GM19468 (cell line): ENCODE results near the gene OR6K2.

Experiments used
- ATAC-seq: cut with Tn5 transposase; IDR thresholded peaks from one replicate; pipeline ENCODE4 v1.9.1; 2021; ENCODE audit warnings: mild to moderate bottlenecking, moderate library complexity, moderate number of reproducible peaks; ENCODE audit not compliant: unreplicated experiment; ENCODE audit errors: extremely low read depth

Gene OR6K2

DNA sequence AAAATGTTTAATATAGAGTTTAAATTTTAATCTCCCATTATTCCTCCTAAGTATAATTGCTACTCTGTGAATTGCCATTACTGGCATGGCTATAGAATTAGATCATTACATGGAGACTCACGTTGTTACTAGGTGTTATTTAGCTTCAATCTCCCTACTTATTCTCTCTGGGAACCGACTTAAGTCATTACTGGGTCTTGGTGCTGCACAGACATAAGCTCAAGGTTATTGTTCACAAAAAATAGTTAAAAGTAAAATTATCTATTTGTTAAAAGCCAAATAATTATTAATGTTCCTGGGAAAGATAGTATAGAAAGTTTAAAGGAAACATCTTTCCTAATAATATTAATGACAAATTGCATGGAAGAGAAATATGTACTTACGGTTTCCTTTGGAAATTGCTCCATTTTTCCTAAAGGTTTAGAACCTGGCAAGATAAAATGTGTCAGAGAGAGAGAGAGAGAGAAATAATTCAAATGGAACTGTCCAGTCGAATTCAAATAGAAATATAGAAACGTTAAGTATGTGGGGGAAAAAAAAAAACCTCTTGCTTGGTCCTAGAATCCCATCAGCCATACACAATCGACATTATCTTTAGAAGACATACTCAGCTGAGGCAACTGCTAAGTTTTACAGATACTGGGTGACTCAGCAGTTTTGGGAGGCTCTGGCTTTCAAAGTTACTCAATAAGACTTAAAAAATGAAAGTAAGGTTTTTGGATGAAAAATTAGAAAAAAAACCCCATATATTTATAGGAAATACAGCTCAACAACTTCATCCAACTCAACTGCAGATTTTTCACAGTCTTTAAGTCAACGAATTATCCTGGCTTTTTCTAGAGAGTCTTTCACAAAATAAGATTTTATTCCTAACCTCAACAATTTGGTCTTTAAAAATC, 14.1 kb downstream of the OR6K2 start, which contains the start of gene SPTA1:
SPTA1 (minus strand) TSS at position 605 of the 899 bp plus-strand sequence; CDS start at position 407, 198 bp downstream.
- ATAC-seq, result no peak

DNA sequence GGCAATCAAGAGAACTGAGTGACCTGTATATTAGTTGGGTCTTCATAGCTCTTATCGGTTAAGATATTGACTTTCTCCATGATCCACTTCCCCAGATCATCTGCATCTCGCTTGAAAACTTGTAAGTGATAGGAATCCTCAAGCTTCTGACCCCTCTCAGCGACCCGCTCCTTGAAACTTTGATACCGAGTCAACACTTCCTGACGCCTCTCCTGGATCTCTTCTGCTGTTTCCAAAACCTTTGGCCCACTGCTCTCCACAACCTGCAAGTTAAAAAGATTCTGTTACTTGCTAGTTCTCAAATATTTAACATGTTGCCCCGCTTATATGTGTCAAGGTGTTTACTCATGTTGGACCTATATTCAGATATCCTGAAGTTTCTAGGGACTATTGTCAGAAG, 15.4 kb downstream of the OR6K2 start:
- ATAC-seq, result no peak

DNA sequence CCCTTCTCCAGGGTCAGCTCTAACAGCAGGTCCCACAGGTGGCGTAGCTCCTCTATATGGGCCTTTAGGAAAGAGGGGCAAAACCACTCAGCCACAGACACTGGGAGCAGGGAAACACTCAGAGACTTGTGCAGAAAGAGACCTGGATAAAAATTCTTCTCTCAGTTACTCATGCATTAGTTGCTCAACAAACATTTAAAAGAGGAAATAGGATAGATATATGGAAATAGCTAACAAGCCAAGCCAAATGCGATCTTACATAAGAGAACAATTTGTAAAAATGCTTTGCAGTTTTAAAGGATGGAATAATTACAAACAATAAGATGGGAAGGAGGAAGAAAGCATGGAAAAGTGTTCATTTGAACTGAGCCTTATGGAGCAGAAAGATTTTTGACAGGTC, 18.8 kb downstream of the OR6K2 start:
- ATAC-seq, result no peak

DNA sequence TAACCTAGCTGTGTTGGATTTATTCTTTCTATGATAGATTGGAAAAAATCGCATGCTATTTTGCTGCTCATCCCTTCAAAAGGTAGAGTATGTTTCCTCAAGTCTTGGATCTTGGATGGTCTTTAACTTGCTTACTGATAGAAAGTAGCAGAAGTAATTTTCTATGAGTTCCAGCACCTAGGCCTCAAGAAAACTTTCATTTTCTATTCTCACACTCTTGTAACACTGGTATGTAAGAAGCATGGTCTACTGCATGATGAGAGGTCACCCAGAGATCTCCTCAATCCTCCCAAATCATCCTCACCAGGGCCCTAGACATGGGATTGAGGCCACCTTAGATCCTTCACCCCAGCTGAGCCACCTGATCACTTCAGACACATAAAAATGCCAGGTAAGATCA, 21.2 kb downstream of the OR6K2 start:
- ATAC-seq, result no peak

DNA sequence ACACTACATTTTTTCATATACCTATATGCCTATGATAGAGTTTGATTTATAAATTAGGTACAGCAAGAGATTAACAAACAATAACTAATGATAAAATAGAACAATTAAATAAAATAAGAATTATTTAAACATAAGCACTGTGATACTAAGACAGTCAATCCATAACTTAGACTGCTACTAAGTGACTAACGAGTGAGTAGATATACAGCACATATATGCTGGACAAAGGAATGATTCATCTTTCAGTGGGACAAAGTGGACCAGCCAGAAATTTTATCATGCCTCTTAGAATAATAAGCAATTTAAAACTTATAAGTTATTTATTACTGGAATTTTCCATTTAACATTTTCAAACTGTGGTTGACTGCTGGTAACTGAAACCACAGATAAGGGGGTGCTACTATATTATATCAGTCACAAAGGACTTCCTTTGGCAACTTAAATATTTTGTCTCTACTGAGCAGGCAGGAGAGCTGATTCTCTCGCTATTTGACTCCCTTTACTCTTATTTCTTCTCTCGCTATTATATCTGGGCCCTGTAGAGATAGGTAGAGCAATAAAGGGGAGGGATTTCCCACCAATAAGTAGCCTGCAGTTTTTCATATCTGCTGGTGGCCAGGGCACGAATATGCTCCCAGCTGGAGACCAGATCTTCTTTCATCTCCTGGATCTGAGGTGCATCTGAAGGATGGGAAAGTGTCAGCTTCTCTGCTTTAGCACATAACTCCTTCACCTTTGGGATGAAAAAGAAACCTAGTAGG, 24.7 kb downstream of the OR6K2 start:
- no peak for ATAC-seq

DNA sequence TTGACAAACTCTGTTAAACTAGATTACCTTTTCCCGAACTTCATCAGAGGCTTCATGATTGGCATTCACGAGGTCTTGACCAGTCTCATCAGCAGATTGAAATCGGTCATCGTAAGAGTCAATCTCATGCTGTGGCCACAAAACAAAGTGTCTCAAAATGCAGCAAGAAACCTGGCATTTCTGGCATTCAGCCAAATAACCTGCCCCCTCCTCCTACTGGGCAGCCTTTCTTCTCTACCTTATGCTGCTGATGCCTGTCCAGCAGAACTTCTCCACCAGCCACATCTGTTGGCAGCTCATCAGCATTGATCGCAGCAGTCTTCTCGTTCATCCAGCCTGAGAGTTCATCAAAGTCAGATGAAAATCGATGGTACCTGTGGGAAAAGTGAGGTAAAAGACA, 26.1 kb downstream of the OR6K2 start:
- ATAC-seq, result no peak

DNA sequence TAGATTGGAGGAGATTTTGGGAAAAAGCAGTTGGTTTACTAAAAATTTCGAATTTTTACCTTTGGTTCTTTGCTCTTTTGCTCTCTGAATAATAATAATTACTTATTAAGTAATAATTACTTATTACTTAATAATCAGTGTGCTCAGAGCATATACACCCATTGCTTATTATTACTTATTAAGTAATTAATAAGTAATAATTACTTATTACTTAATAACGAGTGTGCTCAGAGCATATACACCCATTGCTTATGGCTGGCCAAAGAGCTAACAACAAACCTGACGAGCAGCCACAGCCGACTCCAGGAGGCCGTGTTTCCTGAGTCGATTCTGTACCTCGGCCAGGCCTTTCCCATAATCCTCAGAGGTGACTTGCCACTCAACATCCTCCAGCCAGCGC, 34.4 kb downstream of the OR6K2 start:
- no peak for ATAC-seq

DNA sequence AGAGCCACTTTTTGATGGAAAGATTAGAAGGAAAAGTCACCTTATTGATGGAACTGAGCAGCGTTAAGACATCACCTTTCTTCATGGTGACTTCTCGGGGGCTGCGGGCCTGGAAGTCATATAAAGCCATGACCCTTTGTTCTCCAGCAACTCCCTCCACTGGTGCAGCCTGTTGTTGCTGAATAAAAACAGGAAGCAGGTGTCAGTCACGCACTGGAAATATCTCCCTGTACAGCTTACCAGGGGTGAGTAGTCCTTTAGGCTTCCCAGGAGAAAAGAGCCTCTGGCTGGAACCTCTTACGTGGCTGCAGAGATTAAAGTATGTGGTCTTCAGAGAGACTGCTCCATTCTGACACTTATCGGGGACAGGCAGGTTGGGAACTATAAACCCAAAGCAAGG, 45.9 kb downstream of the OR6K2 start:
- no peak for ATAC-seq

DNA sequence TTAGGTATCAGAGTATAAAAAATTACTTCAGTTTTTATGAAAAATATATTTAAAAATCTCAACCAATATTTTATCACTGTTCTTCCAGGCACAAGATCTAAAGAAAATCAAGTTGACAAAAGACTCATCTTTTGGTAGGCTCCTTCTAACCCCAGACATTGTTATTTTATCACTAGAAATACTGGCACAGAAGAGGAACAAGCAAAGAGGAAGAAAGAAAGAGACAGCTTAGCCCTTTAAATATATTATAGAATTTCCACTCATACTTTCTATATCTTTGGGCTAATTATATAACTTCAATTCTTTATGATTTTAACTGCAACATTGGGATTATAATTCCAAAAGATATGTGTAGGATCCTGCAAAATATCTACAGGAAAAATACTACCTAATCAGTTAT, 46.4 kb downstream of the OR6K2 start:
- ATAC-seq, result no peak

DNA sequence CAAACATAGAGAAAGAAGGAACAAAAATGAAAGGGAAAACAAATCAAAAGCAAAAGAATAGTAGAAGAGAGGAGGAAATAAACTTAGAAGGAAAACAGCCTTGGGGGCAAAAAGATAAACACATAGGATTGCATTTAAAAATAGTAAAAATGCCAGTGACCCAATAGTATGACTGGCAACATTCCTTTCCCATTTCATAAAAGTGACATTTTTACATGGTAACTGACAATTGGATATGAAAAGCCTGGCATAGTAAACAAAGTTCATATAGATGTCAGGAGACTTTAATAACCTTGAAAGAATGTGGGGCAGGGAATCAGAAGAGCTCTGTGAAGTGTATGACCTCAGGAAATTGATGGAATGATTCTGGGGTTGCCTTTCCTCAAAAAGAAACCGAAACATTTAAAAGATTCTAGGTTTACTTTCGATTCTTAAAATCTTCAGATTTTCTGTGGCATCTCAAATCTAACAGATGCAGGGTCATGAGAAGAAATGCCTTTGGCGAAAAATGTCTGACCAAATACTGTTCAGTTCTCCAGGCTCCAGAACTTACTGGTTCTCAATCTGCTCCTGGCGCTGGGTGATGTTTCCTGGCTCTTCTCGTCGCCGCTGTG, 47.6 kb downstream of the OR6K2 start:
- ATAC-seq, result no peak
